Measurements from ENCODE around the gene CD14. TPM values are rescaled to one million over a fixed set of nuclear protein-coding genes. Genes with fewer than 3 reads are reported as not detected.
"Not testable (repeated sequence)": the region's sequence is repeated elsewhere in the genome, so short reads cannot be mapped to it uniquely, and the experiment has no call there.

Gene CD14
- total RNA-seq, 1 donor from 2014 or later, result 48.4 TPM

DNA sequence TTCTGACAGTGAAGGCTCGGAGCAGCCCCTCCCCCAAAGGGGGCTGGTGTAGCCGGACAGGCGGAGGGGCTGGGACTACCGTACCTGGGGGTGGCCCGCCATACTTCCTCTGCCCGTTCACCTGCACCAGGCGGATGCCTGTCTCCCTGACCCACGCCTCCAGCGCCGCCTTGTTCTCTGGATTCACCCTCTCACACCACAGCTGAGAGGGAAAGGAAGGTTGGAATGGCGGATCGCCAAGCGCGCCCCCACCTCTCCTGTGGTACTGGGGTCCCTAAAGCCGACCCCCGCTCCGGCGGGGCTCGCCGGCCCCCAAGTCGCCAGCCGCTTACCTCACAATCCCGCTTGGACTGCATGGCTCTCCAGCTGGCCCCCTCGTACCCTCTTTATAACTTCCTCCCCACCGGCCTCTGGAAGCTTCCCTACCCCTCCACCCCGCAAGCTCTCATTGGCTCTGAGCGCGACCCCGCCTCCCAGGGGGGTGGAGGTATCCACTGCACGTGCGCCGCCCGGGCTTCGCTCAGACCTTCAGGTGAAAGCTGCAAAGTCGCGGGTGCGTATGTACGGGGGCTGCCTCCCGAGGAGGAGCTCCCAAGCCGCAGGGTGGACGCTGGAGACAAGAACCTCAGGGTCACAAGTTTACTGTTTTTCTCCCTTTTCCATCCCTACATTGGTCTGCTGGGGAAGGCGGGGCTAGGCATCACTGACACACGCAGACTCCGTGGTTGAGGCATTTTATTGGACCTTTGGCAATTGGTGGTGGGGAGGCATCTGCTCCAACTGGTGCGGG lies 40.4 kb upstream of the CD14 start, which contains the start of gene DND1:
DND1 (minus strand) TSS at position 390 of the 790 bp plus-strand sequence; CDS start at position 356, 34 bp downstream.
- Histone ChIP-seq H3K27ac (no peak within 1 kb of the TSS), H3K4me1 (peaks cover 6% of the 10 kb centered on the region), H3K36me3 (peaks cover 0 to 70% of the 10 kb centered on the region in 2 donors), H3K27me3 (no peaks in the 10 kb centered on the region), H3K4me3 (peak within 1 kb of the TSS; percentile 20 to 25), H3K9me3 (no peaks in the 10 kb centered on the region)
- intact Hi-C loops (cut with DNase I), result no loop called here
- TF ChIP-seq, protein P1, sequence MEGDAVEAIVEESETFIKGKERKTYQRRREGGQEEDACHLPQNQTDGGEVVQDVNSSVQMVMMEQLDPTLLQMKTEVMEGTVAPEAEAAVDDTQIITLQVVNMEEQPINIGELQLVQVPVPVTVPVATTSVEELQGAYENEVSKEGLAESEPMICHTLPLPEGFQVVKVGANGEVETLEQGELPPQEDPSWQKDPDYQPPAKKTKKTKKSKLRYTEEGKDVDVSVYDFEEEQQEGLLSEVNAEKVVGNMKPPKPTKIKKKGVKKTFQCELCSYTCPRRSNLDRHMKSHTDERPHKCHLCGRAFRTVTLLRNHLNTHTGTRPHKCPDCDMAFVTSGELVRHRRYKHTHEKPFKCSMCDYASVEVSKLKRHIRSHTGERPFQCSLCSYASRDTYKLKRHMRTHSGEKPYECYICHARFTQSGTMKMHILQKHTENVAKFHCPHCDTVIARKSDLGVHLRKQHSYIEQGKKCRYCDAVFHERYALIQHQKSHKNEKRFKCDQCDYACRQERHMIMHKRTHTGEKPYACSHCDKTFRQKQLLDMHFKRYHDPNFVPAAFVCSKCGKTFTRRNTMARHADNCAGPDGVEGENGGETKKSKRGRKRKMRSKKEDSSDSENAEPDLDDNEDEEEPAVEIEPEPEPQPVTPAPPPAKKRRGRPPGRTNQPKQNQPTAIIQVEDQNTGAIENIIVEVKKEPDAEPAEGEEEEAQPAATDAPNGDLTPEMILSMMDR (IDR thresholded peaks at IDR 0.05), result no peak
- no peak for TF ChIP-seq POLR2AphosphoS5 (IDR thresholded peaks at IDR 0.05; ENCODE audit: insufficient read depth in 1 of 2, low read depth in 1 of 2)
- no peak for TF ChIP-seq POLR2A (IDR thresholded peaks at IDR 0.05)
- no peak for DNase-seq (ENCODE audit: extremely low spot score in 2 of 2)

DNA sequence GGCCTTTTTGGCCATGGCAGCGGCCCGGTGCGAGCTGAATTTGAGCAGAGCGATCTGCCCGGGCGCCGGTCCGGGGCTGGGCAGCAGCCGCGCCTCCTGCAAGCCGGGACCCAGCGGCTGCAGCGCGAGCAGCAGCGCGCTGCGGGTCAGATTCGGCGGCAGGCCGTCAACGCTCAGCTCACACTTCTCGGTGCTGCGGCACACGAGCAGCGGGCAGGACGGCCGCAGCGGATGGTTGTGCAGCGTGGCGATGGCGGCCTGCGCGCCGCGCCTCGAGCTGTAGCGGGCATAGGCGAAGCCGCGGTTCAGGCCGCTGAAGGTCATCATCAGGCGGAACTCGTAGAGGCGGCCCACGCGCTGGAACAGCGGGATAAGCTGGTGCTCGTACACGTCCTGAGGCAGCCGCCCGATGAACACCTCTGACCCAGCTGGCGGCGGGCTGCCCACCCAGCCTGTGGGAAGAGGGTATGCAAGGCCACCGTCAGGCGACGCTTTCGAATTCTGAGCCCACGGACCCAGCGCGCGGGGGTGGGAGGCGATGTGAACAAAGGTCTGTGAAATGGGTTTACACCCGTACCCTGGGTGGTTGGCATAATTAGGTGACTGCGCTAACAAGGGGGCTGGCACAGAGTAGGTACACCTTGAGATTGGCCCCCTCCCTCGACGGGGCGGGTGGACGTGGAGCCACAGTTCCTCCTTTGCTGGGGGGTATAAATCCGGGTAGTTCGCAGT lies 39.6 kb upstream of the CD14 start:
- no peak overlapping the region for H3K27ac ChIP-seq
- DNase-seq (ENCODE audit: extremely low spot score in 2 of 2), result no peak
- intact Hi-C loops (cut with DNase I), result no loop called here
- TF ChIP-seq, protein P1 (IDR thresholded peaks at IDR 0.05), result no peak
- TF ChIP-seq POLR2AphosphoS5 (IDR thresholded peaks at IDR 0.05; ENCODE audit: insufficient read depth in 1 of 2, low read depth in 1 of 2) (no peak), POLR2A (IDR thresholded peaks at IDR 0.05) (no peak)
- no peaks in the 10 kb centered on the region for H3K9me3 ChIP-seq
- peak overlapping the region; percentile 20 to 25 for H3K4me3 ChIP-seq
- H3K4me1 ChIP-seq, result peaks cover 7% of the 10 kb centered on the region
- no peaks in the 10 kb centered on the region for H3K27me3 ChIP-seq
- H3K36me3 ChIP-seq, result peaks cover 0 to 63% of the 10 kb centered on the region in 2 donors

DNA sequence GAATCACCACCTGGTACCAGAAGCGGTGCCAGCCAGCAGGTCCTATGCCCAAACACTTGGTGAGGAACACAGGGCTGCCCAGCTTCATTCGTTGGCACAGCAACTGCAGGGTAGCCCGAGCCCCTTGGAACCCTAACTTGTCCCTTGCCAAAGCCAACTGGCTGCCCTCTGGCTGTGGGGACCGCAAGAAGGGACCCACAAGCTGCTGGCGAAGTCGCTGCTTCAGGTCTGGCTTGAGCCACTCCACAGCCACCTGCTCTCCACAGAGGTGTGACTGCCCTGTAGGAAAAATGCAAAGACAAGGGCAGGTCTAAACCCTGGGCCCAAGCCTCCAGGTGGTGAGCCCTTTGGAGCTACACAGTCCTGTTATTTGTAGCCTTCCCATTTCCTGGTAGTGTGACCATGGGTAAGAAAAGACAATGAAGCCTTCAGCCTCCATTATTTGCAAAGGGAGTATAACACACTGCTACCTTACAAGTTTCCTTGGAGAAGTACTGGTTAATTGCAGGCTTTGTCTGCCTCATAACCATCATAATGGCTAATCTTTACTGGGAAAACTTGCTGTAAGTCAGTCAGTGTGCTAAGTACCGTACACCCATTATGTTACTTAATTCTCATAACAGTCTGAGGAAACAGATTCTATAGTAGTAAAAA lies 38.6 kb upstream of the CD14 start:
- H3K36me3 ChIP-seq, result peaks cover 0 to 53% of the 10 kb centered on the region in 2 donors
- intact Hi-C loops (cut with DNase I), result no loop called here

DNA sequence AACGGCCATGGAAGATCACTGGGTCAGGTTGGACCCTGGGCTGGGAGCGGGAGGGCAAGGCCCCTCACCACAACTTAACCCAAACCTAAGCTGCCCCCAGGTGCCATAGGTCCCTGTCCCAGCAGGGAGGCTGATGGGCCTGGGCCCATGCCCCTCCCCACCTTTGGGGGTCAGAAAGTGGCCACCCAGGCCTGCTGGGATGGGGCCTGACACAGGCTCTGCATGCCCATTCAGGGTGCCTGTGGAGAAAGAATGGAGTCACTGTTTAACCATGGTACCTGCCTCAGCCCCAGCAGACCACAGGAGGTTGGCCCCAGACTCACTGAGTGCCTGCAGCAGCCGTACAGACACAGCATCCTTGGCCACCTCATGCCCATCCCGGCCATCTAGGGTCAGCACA lies 38.1 kb upstream of the CD14 start:
- intact Hi-C loops (cut with DNase I); H3K27ac ChIP-seq; DNase-seq (ENCODE audit: extremely low spot score in 2 of 2); H3K27me3 ChIP-seq; H3K4me3 ChIP-seq; H3K9me3 ChIP-seq: not testable (repeated sequence)
- H3K36me3 ChIP-seq, result peaks cover 0 to 47% of the 10 kb centered on the region in 2 donors
- peaks cover 22% of the 10 kb centered on the region for H3K4me1 ChIP-seq

More for the DNA sequence above, 38.6 kb upstream of the CD14 start:
- H3K9me3 ChIP-seq, result no peaks in the 10 kb centered on the region
- peaks cover 17% of the 10 kb centered on the region for H3K4me1 ChIP-seq
- H3K4me3 ChIP-seq, result no peak overlapping the region
- DNase-seq (ENCODE audit: extremely low spot score in 2 of 2), result no peak
- TF ChIP-seq, protein P1 (IDR thresholded peaks at IDR 0.05), result no peak
- TF ChIP-seq POLR2A (IDR thresholded peaks at IDR 0.05) (no peak), POLR2AphosphoS5 (IDR thresholded peaks at IDR 0.05; ENCODE audit: insufficient read depth in 1 of 2, low read depth in 1 of 2) (no peak)
- H3K27ac ChIP-seq, result no peak overlapping the region
- no peaks in the 10 kb centered on the region for H3K27me3 ChIP-seq

DNA sequence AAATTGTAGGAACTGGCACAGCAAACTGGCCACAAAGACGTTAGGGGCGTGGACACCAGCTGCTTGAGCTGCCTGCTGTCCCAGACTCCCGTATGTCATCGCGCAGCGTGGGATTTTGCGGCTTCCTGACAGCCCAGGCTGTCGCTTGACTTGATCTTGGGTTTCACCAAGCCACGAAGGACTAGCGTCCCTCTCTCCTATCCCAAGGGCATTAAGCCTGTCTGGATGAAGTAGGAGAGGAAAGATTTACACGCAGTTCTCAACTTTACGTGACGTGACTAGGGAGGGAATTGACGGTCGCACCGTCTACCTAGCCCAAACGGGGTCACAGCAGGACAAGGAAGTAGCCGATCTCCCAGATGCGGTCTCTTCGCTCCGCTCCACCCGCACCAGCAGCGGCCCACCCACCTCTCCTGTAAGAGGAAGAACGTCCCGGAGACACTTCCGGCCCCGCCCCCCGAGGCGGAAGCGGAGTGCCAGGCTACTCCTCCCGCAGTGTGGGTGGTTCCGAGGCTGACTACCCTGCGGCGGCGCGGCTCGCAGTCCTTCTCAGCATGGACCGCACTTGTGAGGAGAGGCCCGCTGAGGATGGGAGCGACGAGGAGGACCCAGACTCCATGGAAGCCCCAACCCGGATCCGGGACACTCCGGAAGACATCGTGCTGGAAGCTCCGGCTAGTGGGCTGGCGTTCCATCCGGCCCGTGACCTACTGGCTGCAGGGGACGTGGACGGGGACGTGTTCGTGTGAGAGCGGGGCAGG lies 31.6 kb upstream of the CD14 start, which contains the start of gene WDR55:
WDR55 (plus strand) TSS at position 546 of the 761 bp plus-strand sequence; CDS start at position 555, 9 bp downstream.
- peak within 1 kb of the TSS; percentile 78 for H3K27ac ChIP-seq
- TF ChIP-seq, protein P1 (IDR thresholded peaks at IDR 0.05), result no peak
- peak in 1 of 2 donors; percentile 65 for TF ChIP-seq POLR2A (IDR thresholded peaks at IDR 0.05)
- TF ChIP-seq POLR2AphosphoS5 (IDR thresholded peaks at IDR 0.05; ENCODE audit: insufficient read depth in 1 of 2, low read depth in 1 of 2), result peak; percentile 95 to 96
- H3K9me3 ChIP-seq, result no peaks in the 10 kb centered on the region
- DNase-seq (ENCODE audit: extremely low spot score in 2 of 2), result peak in 1 of 2 donors; percentile 97
- H3K36me3 ChIP-seq, result peaks cover 0 to 44% of the 10 kb centered on the region in 2 donors
- H3K4me3 ChIP-seq, result peak within 1 kb of the TSS; percentile 76 to 86
- H3K27me3 ChIP-seq, result no peaks in the 10 kb centered on the region
- intact Hi-C loops (cut with DNase I), result no loop called here
- peaks cover 25% of the 10 kb centered on the region for H3K4me1 ChIP-seq

All from vagina (tissue), 2 donors.